ENCODE data around the gene CEMIP2.

The CEMIP2 gene

GRCh38 chr9:71680189-71680980 lies 87.9 kb downstream of the CEMIP2 start:
- TF ChIP-seq GATA1 (IDR thresholded peaks at IDR 0.05; ENCODE audit: low read depth, low read length), result no peak
- TF ChIP-seq POLR2A (IDR thresholded peaks at IDR 0.05; ENCODE audit: low read length), result no peak
- DNase-seq, result no peak

DNA sequence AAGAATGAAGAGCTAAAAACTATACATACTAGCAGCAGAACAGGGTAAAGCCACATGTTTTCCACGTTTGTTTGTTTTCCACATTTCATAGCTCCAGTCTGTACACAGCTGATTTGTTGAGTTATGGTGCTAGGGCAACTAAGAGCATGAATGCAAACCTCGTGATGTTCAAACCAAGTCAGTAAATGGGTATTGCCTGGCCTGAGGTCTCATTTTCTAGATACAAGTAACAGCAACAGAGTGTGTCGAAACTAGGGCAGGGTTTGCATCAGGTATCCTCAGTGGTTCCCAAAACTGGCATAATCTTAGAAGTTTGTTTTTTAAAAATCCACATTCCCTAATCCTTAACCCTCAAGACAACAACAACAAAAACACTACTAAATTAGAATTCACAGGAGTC lies 89.3 kb downstream of the CEMIP2 start:
- TF ChIP-seq POLR2A (IDR thresholded peaks at IDR 0.05; ENCODE audit: low read length) (no peak), GATA1 (IDR thresholded peaks at IDR 0.05; ENCODE audit: low read depth, low read length) (no peak)
- DNase-seq, result no peak

GRCh38 chr9:71677209-71677608 lies 91.1 kb downstream of the CEMIP2 start:
- DNase-seq, result no peak
- no peak for TF ChIP-seq POLR2A (IDR thresholded peaks at IDR 0.05; ENCODE audit: low read length)
- TF ChIP-seq GATA1 (IDR thresholded peaks at IDR 0.05; ENCODE audit: low read depth, low read length), result no peak

DNA sequence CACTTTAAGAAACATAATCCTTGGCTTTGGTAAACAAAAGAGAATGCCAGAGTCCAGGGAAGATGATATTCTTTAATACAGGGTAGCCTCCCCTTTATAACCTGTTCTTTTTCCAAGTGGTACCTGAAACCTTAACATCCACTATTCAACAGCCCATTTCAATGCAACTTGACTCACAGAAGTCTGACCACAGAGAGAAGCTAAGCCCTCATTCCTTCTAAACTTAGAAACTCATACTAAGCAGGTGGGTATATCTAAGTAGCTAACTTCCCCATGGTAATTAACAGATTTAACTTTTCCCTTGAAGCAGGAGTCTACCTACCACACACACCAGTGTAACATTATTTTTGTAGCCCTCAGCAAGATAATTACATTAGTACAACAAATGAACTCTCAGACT lies 91.9 kb downstream of the CEMIP2 start:
- DNase-seq, result no peak
- TF ChIP-seq GATA1 (IDR thresholded peaks at IDR 0.05; ENCODE audit: low read depth, low read length) (no peak), POLR2A (IDR thresholded peaks at IDR 0.05; ENCODE audit: low read length) (no peak)

DNA sequence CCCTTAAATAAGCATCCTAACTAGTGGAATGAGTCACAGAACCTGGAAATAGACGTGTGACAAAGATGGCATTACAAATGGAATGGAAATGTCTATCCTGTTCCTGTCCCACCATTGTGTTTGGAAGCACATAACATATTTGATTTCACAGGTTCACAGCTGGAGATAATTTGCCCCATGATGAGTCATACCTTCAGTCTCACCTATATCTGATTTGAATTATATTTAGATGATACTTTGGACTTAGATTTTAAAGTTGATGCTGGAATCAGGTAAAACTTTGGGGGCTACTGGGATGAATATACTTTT lies 92.5 kb downstream of the CEMIP2 start:
- TF ChIP-seq GATA1 (IDR thresholded peaks at IDR 0.05; ENCODE audit: low read depth, low read length), result no peak
- no peak for TF ChIP-seq POLR2A (IDR thresholded peaks at IDR 0.05; ENCODE audit: low read length)
- DNase-seq, result no peak

DNA sequence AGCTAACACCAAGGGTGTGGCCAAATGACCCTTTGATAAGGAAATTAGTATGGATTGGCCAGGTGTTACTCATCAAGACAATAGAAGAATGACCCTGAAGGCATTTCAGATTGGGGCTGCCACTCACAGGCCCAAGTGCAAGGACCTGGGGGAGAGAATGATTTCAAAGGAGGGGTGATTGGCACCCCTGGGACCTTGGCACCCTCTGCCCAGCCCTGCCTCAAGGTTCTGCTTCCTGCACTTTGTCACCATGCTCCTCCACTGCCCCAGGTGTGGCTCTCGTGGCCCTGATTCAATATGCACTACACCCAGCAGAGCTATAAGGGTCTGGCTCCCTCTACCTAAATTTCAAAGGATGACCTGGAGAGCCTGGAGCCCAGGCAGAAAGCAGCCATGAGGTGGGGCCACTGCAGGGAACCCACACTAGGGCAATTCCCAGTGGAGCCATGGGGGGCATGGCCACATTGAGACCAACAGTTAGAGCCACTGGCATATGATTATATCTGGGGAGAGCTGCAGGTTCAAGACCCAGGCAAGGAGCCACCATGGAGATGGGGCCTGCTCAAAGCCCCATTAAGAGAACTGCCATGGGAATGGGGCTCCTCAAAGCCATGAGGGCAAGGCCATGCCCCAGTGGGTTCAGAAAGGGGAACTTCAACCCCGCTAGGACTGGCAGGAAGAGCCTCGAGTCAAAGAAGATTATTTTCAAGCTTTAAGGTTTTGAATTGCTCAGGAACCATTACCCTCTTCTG lies 93.0 kb downstream of the CEMIP2 start:
- no peak for TF ChIP-seq POLR2A (IDR thresholded peaks at IDR 0.05; ENCODE audit: low read length)
- no peak for TF ChIP-seq GATA1 (IDR thresholded peaks at IDR 0.05; ENCODE audit: low read depth, low read length)
- no peak for DNase-seq

DNA sequence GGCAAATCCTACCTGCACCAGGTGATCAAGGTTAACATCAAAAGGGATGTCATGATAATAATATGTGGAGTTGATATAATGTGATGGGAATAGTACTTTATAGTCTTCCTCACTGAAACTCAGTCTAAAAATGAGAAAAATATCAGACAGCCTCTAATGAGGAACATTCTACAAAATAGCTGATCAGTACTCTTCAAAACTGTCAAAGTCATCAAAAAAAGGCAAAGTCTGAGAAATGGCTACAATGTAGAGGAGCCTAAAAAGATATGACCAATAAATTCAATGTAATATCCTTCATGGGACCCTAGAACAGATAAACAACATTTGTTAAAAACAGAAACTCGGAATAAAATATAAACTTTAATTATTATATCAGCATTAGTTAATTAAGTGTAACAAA lies 95.7 kb downstream of the CEMIP2 start:
- no peak for DNase-seq
- TF ChIP-seq GATA1 (IDR thresholded peaks at IDR 0.05; ENCODE audit: low read depth, low read length), result no peak
- no peak for TF ChIP-seq POLR2A (IDR thresholded peaks at IDR 0.05; ENCODE audit: low read length)

- no peak for DNase-seq
- no peak for TF ChIP-seq GATA1 (IDR thresholded peaks at IDR 0.05; ENCODE audit: low read depth, low read length)
- TF ChIP-seq POLR2A (IDR thresholded peaks at IDR 0.05; ENCODE audit: low read length), result no peak
Observed at GRCh38 chr9:71671289-71671688, 97.0 kb downstream of the CEMIP2 start.

DNA sequence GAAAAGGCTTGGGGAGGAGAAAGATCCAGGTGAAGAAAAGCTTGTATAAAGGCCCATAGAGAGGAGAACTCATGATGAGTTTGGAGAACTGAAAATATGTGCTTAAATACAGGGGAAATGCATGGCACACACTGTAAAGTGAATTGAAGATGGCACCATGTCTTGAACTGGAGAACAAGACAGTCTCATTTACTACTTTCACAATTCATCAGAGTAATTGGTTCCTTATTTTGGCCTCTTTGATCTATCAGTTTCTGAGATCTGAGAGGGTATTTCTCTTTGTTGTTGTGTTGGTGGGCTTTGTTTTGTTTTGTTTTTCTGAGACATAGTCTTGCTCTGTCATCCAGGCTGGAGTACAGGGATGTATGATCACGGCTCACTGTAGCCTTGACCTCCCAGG lies 98.2 kb downstream of the CEMIP2 start:
- DNase-seq, result no peak
- TF ChIP-seq POLR2A (IDR thresholded peaks at IDR 0.05; ENCODE audit: low read length), result no peak
- TF ChIP-seq GATA1 (IDR thresholded peaks at IDR 0.05; ENCODE audit: low read depth, low read length), result no peak

DNA sequence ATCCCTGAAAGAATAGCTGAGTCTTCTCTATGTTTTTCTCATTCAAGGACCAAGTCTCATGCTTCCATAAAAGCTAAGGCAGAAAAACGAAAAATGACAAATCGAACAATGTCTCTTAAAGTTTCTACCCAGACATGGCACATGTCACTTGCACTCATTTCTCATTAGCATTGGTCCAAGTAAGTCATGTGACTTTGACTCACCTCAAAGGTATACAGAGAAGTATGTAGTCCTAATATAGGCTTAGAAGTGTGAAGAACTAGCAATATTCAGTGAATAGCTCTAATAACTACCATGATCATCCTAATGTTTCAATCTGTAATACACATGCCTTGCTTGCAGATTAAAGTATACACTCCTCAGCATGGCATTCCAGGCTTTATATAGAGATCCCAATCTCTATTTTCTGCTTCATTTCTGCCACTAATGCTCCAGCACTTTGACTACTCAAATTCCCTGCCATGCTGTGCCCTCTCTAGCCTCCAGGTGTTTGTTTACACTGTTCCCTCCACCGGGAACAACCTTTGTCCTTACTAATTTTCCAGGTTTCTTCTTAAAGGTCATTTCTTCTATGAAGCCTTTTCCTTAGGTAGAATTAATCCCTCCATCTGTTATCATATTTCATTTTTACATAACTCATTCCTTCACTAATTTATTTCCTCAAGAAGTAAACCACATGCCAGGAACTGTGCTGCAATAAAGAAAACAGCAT lies 98.9 kb downstream of the CEMIP2 start:
- no peak for DNase-seq
- TF ChIP-seq POLR2A (IDR thresholded peaks at IDR 0.05; ENCODE audit: low read length), result no peak
- no peak for TF ChIP-seq GATA1 (IDR thresholded peaks at IDR 0.05; ENCODE audit: low read depth, low read length)

DNA sequence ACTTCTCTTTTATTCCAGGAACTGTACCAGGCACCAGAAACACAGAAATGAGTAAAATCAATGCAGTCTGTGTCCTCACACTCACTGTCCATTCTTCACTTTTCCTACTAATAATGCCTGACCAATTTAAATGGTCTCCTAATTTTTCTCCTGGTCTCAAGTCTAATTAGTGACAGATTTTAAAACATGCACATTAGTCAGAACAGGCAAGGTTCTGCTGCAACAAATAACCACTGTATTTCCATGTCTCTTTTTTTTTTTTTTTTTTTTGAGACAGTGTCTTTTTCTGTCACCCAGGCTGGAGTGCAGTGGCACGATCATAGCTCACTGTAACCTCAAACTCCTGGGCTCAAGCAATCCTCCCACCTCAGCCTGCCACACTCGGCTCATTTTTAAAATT lies 99.6 kb downstream of the CEMIP2 start:
- no peak for TF ChIP-seq GATA1 (IDR thresholded peaks at IDR 0.05; ENCODE audit: low read depth, low read length)
- no peak for TF ChIP-seq POLR2A (IDR thresholded peaks at IDR 0.05; ENCODE audit: low read length)
- no peak for DNase-seq

DNA sequence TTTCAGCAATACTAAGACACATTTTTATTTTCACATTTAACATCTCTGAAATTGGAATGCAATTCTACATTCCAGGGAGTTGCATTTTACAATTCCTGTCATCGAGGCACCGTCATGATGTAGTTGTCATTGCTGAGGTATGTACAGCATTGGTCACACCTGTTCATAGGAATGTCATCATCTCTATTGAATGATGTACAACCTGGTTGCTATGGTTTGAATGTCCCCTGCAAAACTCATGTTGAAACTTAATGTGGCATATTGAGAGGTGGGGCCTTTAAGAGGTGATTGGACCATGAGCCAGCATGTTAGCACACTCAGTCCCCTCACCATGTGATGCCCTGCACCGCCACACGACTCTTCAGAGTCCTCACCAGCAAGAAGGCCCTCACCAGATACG lies 103.1 kb downstream of the CEMIP2 start:
- no peak for TF ChIP-seq POLR2A (IDR thresholded peaks at IDR 0.05; ENCODE audit: low read length)
- no peak for TF ChIP-seq GATA1 (IDR thresholded peaks at IDR 0.05; ENCODE audit: low read depth, low read length)
- no peak for DNase-seq

- no peak for DNase-seq
- TF ChIP-seq POLR2A (IDR thresholded peaks at IDR 0.05; ENCODE audit: low read length), result no peak
- no peak for TF ChIP-seq GATA1 (IDR thresholded peaks at IDR 0.05; ENCODE audit: low read depth, low read length)
Observed at GRCh38 chr9:71664566-71664965, 103.7 kb downstream of the CEMIP2 start.

DNA sequence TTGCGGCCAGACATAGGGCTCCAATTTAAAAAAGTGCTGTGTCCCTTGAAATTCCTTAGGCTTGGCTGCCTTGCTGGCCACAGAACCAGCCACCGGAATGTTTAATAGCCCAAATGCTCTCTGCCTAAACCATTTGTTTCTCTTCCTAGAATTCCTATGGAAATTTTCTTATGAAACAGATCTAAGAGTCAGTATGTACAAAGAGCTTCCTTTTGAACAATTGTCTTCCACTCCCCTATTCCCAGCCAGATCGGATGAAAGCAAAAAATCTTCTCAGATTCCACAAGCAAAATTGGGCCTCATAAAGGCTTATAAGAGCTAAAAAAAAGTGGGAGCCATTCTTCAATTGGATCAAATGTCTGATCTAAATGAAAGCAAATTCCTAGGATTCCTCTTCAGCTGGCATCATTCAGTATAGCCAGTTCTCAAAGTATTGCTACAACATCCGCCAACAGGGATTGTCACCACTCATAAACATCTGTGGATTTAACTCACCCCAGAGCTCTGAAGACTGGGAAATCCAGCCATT lies 104.3 kb downstream of the CEMIP2 start:
- TF ChIP-seq POLR2A (IDR thresholded peaks at IDR 0.05; ENCODE audit: low read length) (no peak), GATA1 (IDR thresholded peaks at IDR 0.05; ENCODE audit: low read depth, low read length) (no peak)
- DNase-seq, result no peak

Measured in erythroblast (primary cell).